ENCODE measurements around the gene KRT14.
"Not testable (repeated sequence)": the region's sequence is repeated elsewhere in the genome, so short reads cannot be mapped to it uniquely, and the experiment has no call there.

KRT14 gene

DNA sequence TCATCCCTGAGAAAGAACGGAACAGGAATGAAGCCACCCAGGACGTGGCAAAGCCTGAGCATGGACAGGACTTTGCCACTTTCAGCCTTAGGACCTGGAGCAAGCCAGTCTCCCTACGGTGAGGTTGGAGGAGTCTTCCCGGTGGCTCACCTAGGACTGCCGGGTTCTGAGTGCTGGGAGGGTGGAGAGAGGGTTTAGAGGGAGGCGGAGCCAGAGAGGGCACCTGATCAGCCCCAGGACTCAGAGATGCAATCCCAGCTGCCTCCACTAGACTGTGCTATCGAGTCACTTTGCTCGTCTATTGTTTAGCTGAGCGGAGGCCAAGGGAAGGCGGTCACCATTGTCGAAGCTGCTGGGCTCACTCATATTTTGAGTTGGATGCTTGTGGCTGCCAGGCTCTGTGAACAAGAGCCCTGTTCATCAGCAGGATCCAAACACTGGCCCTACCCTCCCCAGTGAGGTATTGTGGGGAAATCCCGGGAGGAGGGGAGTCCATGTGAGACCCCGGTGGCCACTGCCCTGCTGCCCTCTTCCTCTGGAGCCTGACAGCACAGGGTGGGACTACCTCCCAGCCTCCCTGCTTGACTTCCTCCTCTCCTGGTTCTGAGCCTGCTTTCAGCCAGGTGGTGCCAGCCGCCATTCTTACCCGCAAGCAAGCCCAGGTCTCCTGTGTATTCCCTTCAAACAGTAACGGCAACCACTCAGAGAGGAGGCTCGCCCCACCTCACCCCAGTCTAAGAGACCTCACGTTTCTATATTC, 7.0 kb downstream of the KRT14 start:
- no peak overlapping the region for H3K4me3 ChIP-seq (ENCODE audit: low read depth, low read length)
- TF ChIP-seq, protein P1, sequence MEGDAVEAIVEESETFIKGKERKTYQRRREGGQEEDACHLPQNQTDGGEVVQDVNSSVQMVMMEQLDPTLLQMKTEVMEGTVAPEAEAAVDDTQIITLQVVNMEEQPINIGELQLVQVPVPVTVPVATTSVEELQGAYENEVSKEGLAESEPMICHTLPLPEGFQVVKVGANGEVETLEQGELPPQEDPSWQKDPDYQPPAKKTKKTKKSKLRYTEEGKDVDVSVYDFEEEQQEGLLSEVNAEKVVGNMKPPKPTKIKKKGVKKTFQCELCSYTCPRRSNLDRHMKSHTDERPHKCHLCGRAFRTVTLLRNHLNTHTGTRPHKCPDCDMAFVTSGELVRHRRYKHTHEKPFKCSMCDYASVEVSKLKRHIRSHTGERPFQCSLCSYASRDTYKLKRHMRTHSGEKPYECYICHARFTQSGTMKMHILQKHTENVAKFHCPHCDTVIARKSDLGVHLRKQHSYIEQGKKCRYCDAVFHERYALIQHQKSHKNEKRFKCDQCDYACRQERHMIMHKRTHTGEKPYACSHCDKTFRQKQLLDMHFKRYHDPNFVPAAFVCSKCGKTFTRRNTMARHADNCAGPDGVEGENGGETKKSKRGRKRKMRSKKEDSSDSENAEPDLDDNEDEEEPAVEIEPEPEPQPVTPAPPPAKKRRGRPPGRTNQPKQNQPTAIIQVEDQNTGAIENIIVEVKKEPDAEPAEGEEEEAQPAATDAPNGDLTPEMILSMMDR (IDR thresholded peaks at IDR 0.05; ENCODE audit: borderline replicate concordance, insufficient read depth, low read depth, low read length): peak; percentile 85

DNA sequence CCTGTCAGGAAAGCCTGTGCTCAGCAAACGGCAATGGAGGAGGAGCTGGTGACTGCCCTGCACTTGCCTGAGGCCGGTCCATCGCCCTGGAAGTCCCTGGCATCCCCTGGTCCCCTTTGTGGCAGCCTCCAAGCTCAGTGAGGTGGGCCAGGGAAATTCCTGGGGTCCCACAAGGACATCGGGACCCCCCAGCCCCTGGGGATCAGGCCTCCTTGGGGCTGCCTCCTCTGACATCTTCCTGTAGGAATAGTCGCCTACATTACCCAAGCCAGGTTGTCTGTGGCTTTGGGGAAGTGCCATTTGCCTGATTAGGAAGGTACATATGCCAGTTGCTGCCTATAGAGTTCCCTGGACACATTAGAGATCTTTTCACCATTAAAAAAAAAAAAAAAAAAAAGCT, 7.7 kb downstream of the KRT14 start:
- H3K4me3 ChIP-seq (ENCODE audit: low read depth, low read length): no peak overlapping the region
- TF ChIP-seq, protein P1 (IDR thresholded peaks at IDR 0.05; ENCODE audit: borderline replicate concordance, insufficient read depth, low read depth, low read length): no peak

DNA sequence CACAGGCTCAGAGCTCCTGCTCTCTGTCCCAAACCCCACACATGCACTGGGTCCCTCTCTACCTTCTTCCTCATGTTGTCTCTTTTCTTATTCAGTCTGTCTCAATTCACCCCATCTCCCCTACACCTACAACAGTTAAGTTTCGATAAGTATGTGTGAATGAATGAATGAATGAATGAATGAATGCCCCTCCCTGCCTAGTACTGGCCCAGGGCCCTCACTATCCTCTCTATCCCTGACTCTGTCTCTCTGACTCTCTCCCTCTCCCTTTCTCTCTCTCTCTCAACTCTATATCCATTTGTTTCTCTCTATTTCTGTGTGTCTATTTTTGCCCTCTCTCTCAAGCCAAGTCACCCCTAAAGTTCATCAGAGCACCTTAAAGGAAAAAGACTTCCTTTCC, 8.2 kb downstream of the KRT14 start:
- no peak overlapping the region for H3K4me3 ChIP-seq (ENCODE audit: low read depth, low read length)
- TF ChIP-seq, protein P1 (IDR thresholded peaks at IDR 0.05; ENCODE audit: borderline replicate concordance, insufficient read depth, low read depth, low read length): no peak

DNA sequence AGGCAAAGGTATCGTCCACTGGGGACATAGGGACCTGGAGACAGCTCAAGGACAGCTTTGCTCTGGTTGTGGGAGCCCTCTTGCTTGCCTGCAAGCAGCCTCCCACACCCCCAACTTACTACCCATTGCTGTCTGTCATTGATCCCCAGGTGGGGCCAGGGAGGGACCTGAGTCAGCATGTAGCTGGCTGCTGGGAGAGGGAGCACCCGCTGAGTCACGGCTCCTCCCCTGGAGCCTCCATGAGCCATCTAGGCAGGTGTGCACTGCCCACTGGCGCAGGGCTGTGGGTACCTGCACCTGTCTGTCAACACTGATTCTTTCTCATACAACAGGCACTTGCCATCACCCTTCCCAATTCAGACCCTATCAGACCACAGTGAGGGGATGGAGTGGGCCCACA, 10.0 kb downstream of the KRT14 start:
- not testable (repeated sequence) for H3K4me3 ChIP-seq (ENCODE audit: low read depth, low read length)

DNA sequence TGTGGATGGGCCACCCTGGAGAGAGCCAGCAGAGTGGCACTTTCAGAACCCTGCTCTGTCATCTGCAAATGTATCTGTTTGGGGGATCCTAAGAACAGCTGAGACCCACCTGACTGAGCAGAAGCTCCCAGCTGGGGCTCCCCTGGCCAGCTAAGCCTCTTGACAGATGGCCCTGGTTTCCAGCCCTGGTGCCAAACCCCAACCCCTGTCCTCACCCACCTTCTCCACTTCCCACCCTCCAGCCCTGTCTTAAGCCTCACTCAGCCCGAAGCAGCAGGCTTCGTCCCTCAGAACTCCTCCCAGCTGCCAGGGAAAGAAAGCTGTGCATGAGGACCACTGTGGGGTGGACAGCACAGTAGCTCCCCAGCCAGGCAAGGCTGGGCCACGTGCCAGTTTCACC, 11.4 kb downstream of the KRT14 start:
- TF ChIP-seq, protein P1 (IDR thresholded peaks at IDR 0.05; ENCODE audit: borderline replicate concordance, insufficient read depth, low read depth, low read length): no peak
- H3K4me3 ChIP-seq (ENCODE audit: low read depth, low read length): no peak overlapping the region

DNA sequence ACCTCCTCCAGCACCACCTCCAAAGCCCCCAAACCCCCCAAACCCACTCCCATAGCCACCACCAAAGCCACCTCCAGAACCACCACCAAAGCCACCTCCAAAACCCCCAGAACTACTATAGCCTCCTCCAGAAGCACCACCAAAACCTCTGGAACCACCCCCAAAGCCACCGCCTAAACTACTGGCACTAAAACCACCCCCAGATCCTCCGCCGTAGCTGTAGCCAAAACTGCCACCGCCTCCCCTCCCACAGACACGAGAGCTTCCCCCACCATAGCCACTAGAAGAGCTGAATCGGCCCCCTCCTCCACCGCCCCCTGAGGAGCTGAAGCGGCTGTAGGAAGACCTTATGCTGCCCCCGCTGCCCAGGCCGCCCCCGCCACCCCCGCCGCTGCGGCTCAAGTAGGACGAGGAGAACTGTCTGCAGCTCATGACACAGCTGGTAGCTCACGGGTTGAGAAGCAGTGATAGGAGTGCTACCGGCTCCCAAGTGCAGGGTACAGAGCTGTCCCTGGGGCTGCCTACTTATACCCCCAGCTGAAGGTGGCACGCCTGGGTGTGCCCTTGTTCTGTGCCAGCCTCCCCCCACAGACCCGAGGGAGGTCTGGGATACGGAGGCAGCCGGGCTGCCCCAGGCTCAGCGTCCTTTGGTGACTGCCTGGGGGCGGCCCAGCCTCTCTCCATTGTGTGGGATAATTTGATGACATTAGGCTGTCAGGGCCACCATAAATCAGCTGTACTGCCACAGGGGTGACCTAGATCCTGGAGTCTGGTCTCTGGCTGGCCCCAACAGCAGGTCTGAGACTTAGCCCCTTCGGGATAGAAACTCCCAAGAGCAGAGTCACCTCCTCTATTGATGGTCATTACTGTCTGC, 14.9 kb downstream of the KRT14 start, which contains the start of gene KRT9:
Gene KRT9 (minus strand): TSS at position 499 of the 874 bp plus-strand sequence. CDS start 67 bp downstream, at position 432.
- TF ChIP-seq, protein P1 (IDR thresholded peaks at IDR 0.05; ENCODE audit: borderline replicate concordance, insufficient read depth, low read depth, low read length): no peak
- H3K4me3 ChIP-seq (ENCODE audit: low read depth, low read length): no peak within 1 kb of the TSS

DNA sequence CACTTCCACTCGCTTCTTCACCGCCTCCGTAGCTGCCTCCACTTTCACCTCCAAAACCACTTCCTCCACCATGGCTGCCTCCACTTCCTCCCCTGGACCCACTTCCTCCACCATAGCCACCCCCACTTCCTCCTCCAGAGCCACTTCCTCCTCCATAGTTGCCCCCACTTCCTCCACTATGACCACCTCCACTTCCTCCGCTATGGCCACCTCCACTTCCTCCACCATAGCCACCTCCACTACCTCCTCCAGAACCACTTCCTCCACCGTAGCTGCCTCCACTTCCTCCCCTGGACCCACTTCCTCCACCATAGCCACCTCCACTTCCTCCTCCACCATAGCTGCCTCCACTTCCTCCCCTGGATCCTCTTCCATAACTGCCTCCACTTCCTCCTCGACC, 19.4 kb downstream of the KRT14 start:
- TF ChIP-seq, protein P1 (IDR thresholded peaks at IDR 0.05; ENCODE audit: borderline replicate concordance, insufficient read depth, low read depth, low read length): no peak

More for the DNA sequence above, 19.4 kb downstream of the KRT14 start:
- no peak overlapping the region for H3K4me3 ChIP-seq (ENCODE audit: low read depth, low read length)

Measured in GM12875 (cell line).